ENCODE measurements around the gene SMIM10L2A.

SMIM10L2A gene

DNA sequence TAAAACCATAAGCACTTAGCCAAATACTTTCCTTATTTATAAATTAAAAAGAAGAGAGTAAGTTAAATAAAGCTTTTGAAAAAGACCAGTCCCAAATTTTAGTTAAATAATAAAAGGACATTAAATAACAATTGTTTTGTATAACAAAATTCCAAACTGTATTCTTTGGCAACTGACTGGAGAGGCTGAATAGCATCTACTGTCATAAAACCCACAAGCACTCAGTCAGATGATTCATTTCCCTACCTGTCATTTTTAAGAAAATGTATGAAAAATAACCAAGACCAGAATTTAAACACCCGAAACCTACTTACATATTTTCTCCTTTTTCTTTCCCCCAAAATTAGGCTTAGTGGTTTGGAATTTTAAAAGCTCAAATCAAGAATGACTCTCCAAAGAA is 32.5 kb upstream of the SMIM10L2A start:
- in situ Hi-C loops (cut with HindIII; ENCODE audit: low sequenced_read_pairs), result no loop called here
- DNase-seq (ENCODE audit: low read depth, low spot score), result no peak
- no peak overlapping the region for H3K4me3 ChIP-seq (ENCODE audit: low read depth, low read length)
- TF ChIP-seq, protein P1, sequence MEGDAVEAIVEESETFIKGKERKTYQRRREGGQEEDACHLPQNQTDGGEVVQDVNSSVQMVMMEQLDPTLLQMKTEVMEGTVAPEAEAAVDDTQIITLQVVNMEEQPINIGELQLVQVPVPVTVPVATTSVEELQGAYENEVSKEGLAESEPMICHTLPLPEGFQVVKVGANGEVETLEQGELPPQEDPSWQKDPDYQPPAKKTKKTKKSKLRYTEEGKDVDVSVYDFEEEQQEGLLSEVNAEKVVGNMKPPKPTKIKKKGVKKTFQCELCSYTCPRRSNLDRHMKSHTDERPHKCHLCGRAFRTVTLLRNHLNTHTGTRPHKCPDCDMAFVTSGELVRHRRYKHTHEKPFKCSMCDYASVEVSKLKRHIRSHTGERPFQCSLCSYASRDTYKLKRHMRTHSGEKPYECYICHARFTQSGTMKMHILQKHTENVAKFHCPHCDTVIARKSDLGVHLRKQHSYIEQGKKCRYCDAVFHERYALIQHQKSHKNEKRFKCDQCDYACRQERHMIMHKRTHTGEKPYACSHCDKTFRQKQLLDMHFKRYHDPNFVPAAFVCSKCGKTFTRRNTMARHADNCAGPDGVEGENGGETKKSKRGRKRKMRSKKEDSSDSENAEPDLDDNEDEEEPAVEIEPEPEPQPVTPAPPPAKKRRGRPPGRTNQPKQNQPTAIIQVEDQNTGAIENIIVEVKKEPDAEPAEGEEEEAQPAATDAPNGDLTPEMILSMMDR (IDR thresholded peaks at IDR 0.05; ENCODE audit: low read depth, low read length), result no peak

DNA sequence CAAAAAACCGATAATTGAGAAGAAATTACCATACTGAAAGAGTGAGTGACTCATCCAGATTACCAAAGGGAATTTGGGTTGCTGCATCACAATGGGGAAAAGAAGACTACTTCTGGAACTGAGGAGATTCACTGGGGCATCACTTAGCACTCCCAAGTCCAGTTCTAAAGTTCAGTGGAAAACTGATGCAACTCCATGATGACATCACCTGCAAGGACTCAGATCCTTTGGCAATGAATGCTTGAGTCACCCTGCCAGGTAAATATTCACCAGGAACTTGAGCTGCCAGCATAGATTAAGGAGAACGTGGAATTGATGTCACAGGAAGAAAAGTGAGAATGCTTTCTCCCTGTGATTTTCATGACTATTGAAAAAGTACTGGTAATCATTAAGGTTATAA is 32.0 kb upstream of the SMIM10L2A start:
- no peak for DNase-seq (ENCODE audit: low read depth, low spot score)
- TF ChIP-seq, protein P1 (IDR thresholded peaks at IDR 0.05; ENCODE audit: low read depth, low read length), result no peak
- in situ Hi-C loops (cut with HindIII; ENCODE audit: low sequenced_read_pairs), result no loop called here
- no peak overlapping the region for H3K4me3 ChIP-seq (ENCODE audit: low read depth, low read length)

DNA sequence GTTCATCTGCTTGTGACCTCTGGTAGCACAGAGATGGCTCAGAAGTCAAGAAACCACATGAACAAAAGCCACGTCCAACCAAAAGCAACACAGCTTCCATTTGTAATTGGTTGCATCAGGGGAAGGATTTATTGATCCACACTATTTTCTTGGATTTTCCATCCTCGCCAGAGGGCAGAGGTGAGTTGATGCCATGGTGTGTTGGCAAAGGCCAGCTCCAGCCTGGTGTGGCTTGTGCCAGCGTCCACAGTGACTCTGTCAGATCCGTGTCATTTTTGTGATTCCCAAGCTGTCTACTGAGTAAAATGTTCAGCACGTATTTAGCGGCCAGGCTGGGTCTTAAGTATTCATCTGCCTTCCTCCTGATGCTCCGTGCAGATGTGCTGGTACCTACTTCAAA is 30.0 kb upstream of the SMIM10L2A start:
- TF ChIP-seq, protein P1 (IDR thresholded peaks at IDR 0.05; ENCODE audit: low read depth, low read length), result no peak
- no peak for DNase-seq (ENCODE audit: low read depth, low spot score)
- no peak overlapping the region for H3K4me3 ChIP-seq (ENCODE audit: low read depth, low read length)
- in situ Hi-C loops (cut with HindIII; ENCODE audit: low sequenced_read_pairs), result no loop called here

DNA sequence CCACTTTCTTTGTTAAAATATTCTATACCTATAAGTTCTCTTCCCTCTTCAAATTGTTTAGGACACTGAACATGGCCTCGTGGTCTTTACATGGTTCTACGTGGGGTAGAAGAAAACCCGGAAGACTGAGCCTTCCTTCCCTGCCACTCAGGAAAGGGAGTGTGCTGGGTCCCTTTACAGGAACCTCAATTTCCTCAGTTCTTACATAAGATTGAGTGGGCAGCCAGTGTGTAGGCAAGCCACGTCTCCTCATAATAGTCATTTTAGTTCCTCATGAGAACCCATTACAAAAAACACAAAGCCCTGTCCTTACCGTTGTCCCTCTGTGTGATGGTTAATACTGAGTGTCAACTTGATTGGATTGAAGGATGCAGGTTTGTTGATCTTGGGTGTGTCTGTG is 28.7 kb upstream of the SMIM10L2A start:
- in situ Hi-C loops (cut with HindIII; ENCODE audit: low sequenced_read_pairs), result no loop called here
- DNase-seq (ENCODE audit: low read depth, low spot score), result no peak
- no peak overlapping the region for H3K4me3 ChIP-seq (ENCODE audit: low read depth, low read length)
- TF ChIP-seq, protein P1 (IDR thresholded peaks at IDR 0.05; ENCODE audit: low read depth, low read length), result no peak

DNA sequence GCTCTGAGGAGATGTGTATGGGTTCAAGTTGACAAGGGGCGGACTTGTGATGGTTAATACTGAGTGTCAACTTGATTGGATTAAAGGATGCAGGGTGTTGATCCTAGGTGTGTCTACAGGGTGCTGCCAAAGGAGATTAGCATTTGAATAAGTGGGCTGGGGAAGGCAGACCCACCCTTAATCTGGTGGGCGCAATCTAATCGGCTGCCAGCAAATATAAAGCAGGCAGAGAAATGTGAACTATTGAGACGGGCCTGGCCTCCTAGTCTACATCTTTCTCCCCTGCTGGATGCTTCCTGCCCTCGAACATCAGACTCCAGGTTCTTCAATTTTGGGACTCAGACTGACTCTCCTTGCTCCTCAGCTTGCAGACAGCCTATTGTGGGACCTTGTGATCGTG is 26.7 kb upstream of the SMIM10L2A start:
- in situ Hi-C loops (cut with HindIII; ENCODE audit: low sequenced_read_pairs), result no loop called here
- no peak for DNase-seq (ENCODE audit: low read depth, low spot score)
- no peak overlapping the region for H3K4me3 ChIP-seq (ENCODE audit: low read depth, low read length)
- TF ChIP-seq, protein P1 (IDR thresholded peaks at IDR 0.05; ENCODE audit: low read depth, low read length), result no peak

DNA sequence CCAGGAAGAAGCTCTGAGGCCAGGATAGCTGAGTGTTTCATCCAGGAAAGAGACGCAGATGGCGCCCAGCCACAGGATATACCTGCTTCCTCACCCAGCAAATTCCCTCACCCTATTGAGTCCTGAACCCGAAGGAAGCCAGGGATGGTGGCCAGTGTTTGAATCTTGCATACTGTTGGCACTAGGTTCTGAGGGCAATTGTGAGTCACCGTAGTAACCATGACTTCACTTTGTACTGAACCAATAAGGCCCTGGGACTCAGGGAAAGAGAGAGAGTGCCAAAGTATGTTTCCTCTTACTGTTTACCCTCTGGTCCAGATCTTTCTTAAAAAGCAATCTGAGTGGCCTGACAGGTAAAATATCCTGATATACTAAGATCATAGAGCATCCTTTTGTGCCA is 25.6 kb upstream of the SMIM10L2A start:
- TF ChIP-seq, protein P1 (IDR thresholded peaks at IDR 0.05; ENCODE audit: low read depth, low read length), result no peak
- in situ Hi-C loops (cut with HindIII; ENCODE audit: low sequenced_read_pairs), result no loop called here
- H3K4me3 ChIP-seq (ENCODE audit: low read depth, low read length), result no peak overlapping the region
- peak; percentile 3 for DNase-seq (ENCODE audit: low read depth, low spot score)

DNA sequence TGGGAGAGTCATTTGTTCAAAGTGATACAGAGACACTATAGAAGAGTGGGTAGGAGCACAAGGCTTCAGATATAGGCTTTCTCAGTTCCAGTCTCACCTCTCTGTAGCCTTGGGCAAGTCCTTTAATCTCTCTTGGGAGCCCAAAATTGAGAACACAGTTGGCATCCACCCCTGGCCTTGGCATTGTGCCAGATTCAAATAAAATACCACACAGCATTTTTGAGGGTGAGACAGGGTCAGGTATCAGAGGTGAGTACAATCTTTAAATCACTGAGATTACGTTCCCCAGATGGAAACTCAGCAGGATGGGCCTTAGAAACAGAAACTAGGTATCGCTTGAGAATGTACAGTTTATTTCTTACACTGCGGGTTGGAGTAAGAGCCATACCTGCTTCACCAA is 25.2 kb upstream of the SMIM10L2A start:
- no peak for DNase-seq (ENCODE audit: low read depth, low spot score)
- TF ChIP-seq, protein P1 (IDR thresholded peaks at IDR 0.05; ENCODE audit: low read depth, low read length), result no peak
- no peak overlapping the region for H3K4me3 ChIP-seq (ENCODE audit: low read depth, low read length)
- in situ Hi-C loops (cut with HindIII; ENCODE audit: low sequenced_read_pairs), result no loop called here

Data from astrocyte of the spinal cord (primary cell).